H1 (cell line): Measurements from ENCODE around the gene SMAD7. TPM values are rescaled to one million over a fixed set of nuclear protein-coding genes. Genes with fewer than 3 reads are reported as not detected.

Source experiments
- KDM5A ChIP-seq: fragments of 200-600 bp; IDR thresholded peaks from 2 replicates; pipeline ENCODE4 v1.7.1; 2012; ENCODE audit warnings: mild to moderate bottlenecking, low read length, inconsistent platforms, mixed read lengths
- POLR2A ChIP-seq, 2 experiments: IDR thresholded peaks; 1 replicate in 1 of 2; 2 replicates in 1 of 2; pipeline ENCODE4 v1.6.1; 2011; ENCODE audit warnings: low read depth in 2 of 2, low read length in 2 of 2, mild to moderate bottlenecking in 2 of 2; ENCODE audit errors: control extremely low read depth in 1 of 2
- POU5F1 ChIP-seq: IDR thresholded peaks from 2 replicates; pipeline ENCODE4 v1.6.1; 2011; ENCODE audit warnings: low read depth, mild to moderate bottlenecking, low read length, moderate library complexity
- RAD21 ChIP-seq, 2 experiments: IDR thresholded peaks in 1 of 2; conservative IDR thresholded peaks in 1 of 2; 2 replicates each; pipeline ENCODE4 v1.6.1; 2011; ENCODE audit warnings: low read depth in 2 of 2, low read length in 2 of 2, improper control_type of control experiment in 1 of 2, inconsistent platforms in 1 of 2, mild to moderate bottlenecking in 1 of 2, moderate library complexity in 1 of 2
- polyA plus RNA-seq, 7 experiments: library from polyadenylated mRNA; depleted of rRNA in 3 of 7; stranded (reverse) in 5 of 7; unstranded in 2 of 7; fragments of >200 nt in 5 of 7; fragments of 200-250 nt in 2 of 7; gene quantifications; 1 replicate in 5 of 7; 2 replicates in 1 of 7; 4 replicates in 1 of 7; pipeline versions ENCODE4 v1.2.1 to v1.2.3, GENCODE V29; 2011 to 2013; ENCODE audit warnings: missing spikeins in 2 of 7, mixed read lengths in 2 of 7
- total RNA-seq: library from RNA; stranded (reverse); fragmentation: NEBNext Ultra II Directional; extraction: Animal tissue kit (Norgen Biotek cat#: 25700); gene quantifications from 2 replicates; pipeline ENCODE4 v1.2.1, GENCODE V29; 2021

Gene SMAD7
- total and polyA plus RNA-seq, 2 of the 8 experiments (the other 6 are each of a cell fraction or from before 2014, with no cell fraction given), result 6.5 to 15.5 TPM

DNA sequence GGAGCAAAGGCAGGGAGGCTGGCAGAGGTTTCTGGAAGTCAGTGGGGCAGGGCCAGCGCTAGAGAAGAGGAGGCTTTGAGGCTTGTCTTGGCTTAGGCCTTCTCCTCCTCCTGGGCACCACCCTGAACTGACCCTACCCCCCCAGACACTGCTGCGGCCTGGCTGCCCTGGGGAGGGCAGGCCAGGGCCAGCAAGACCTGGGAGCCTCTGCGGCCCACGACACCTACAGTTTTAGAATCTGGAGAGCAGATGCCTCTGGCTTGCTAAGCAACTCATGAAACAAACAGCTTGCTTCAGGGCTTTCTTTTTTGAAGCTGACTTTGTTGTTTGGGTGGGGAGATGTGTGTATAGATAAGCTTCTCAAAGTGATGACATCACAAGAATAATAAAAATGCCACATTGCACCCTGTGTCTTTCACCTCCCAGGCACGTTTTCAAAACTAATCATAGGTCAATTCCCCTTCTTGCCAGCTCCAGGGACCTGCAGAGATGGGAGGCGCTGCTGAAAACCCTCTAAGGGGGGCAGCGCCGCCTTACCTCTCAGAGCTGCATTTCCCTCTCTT is 46.2 kb upstream of the SMAD7 start (continued):
- TF ChIP-seq POU5F1 (no peak), KDM5A (no peak), POLR2A (IDR thresholded peaks at IDR 0.05; ENCODE audit: control extremely low read depth in 1 of 2, low read depth in 2 of 2, low read length in 2 of 2) (no peak), RAD21 (IDR thresholded peaks at IDR 0.05 in 1 of 2, conservative IDR thresholded peaks at IDR 0.05 in 1 of 2; ENCODE audit: low read depth in 2 of 2, low read length in 2 of 2) (peak; percentile 19 to 22; a peak in 1 of 4 replicates)
